DOHH2 (cell line): Measurements from ENCODE around the gene CT45A10.
"Not testable (repeated sequence)": the region's sequence is repeated elsewhere in the genome, so short reads cannot be mapped to it uniquely, and the experiment has no call there.

Experiments
- H3F3A ChIP-seq: fragments of 200-600 bp; sonication (generic), shearing (Covaris generic); 2 replicates; pipeline ENCODE4 v1.6.0; 2016; ENCODE audit warnings: antibody characterized with exemption, mild to moderate bottlenecking; ENCODE audit not compliant: control insufficient read depth, insufficient read depth
- H3K27ac ChIP-seq: fragments of 200-600 bp; sonication (generic); 2 replicates; pipeline ENCODE4 v1.5.1; 2014; ENCODE audit warnings: low read depth, mild to moderate bottlenecking, low read length, moderate library complexity
- H3K27me3 ChIP-seq: fragments of 200-600 bp; sonication (generic); 2 replicates; pipeline ENCODE4 v1.6.1; 2014; ENCODE audit warnings: mild to moderate bottlenecking, low read length, mixed read lengths; ENCODE audit not compliant: control insufficient read depth
- H3K36me3 ChIP-seq: fragments of 200-600 bp; sonication (generic); 2 replicates; pipeline ENCODE4 v1.6.1; 2014; ENCODE audit warnings: mild to moderate bottlenecking, low read length, moderate library complexity, mixed read lengths; ENCODE audit not compliant: control insufficient read depth
- H3K4me1 ChIP-seq: fragments of 200-600 bp; sonication (generic); 2 replicates; pipeline ENCODE4 v1.6.1; 2014; ENCODE audit warnings: mild to moderate bottlenecking, low read length, mixed read lengths; ENCODE audit not compliant: control insufficient read depth
- H3K4me2 ChIP-seq: fragments of 200-600 bp; sonication (generic); 2 replicates; pipeline ENCODE4 v1.6.0; 2014; ENCODE audit warnings: mild to moderate bottlenecking, low read length, moderate library complexity
- H3K4me3 ChIP-seq: fragments of 200-600 bp; sonication (generic); 2 replicates; pipeline ENCODE4 v1.5.1; 2014; ENCODE audit warnings: mild to moderate bottlenecking, low read length, mixed read lengths
- H3K79me2 ChIP-seq: fragments of 200-600 bp; sonication (generic); 2 replicates; pipeline ENCODE4 v1.6.1; 2014; ENCODE audit warnings: mild to moderate bottlenecking, low read length, mixed read lengths; ENCODE audit not compliant: control insufficient read depth
- H3K9me2 ChIP-seq: fragments of 200-600 bp; sonication (generic); replicated peaks from 2 replicates; pipeline ENCODE4 v1.6.1; 2014; ENCODE audit warnings: mild to moderate bottlenecking, low read length, mixed read lengths; ENCODE audit not compliant: control insufficient read depth
- H3K9me3 ChIP-seq: fragments of 200-600 bp; sonication (generic); 2 replicates; pipeline ENCODE4 v1.6.1; 2014; ENCODE audit warnings: antibody characterized with exemption, low read length, mixed read lengths; ENCODE audit not compliant: control insufficient read depth, insufficient read depth
- H4K20me1 ChIP-seq: fragments of 200-600 bp; sonication (generic); 2 replicates; pipeline ENCODE4 v1.6.0; 2014; ENCODE audit warnings: low read depth, mild to moderate bottlenecking, antibody characterized with exemption, low read length, moderate library complexity; ENCODE audit not compliant: control insufficient read depth, insufficient read depth
- EZH2phosphoT487 ChIP-seq: fragments of 200-600 bp; sonication (generic); IDR thresholded peaks from 2 replicates; pipeline ENCODE4 v1.6.1; 2017; ENCODE audit warnings: borderline replicate concordance, mild to moderate bottlenecking, antibody characterized with exemption, low read length, moderate library complexity, mixed read lengths
- TF ChIP-seq, protein P1 (sequence below): fragments of 200-600 bp; sonication (generic); IDR thresholded peaks from one replicate; pipeline ENCODE4 v1.5.1; 2014; ENCODE audit warnings: antibody characterized with exemption, mild to moderate bottlenecking, low read depth, low read length; ENCODE audit not compliant: poor library complexity, severe bottlenecking

Gene CT45A10

DNA sequence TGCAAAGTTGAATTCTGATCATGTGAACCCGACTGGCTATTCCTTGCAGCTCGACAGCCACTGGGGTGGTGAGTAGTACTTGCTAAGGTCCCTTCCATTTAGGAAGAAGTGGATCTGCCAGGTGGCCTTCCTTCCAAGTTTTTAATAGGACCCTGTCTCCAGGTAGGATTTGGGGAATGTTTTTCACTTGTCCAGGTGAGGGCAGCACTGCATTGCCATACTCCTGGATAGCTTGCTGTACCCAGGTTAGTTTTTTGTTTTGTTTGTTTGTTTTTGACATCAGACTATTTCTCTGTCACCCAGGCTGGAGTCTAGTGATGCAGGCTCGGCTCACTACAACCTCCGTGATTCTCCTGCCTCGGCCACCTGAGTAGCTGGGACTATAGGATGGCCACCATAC lies 30.1 kb upstream of the CT45A10 start:
- Histone ChIP-seq H3K4me2 (no peak overlapping the region), H3K4me1 (no peaks in the 10 kb centered on the region), H3K9me2 (no peaks in the 10 kb centered on the region)

GRCh38 chrX:135920516-135920915 lies 27.3 kb upstream of the CT45A10 start:
- not testable (repeated sequence) for H3K79me2 ChIP-seq, H3K36me3 ChIP-seq, H3K27me3 ChIP-seq, H4K20me1 ChIP-seq, H3K4me2 ChIP-seq, H3K9me2 ChIP-seq, H3K4me3 ChIP-seq, H3K27ac ChIP-seq, H3K9me3 ChIP-seq, H3K4me1 ChIP-seq, H3F3A ChIP-seq

More for the DNA sequence above, 30.1 kb upstream of the CT45A10 start:
- Histone ChIP-seq H4K20me1 (no peaks in the 10 kb centered on the region), H3K79me2 (no peaks in the 10 kb centered on the region), H3K4me3 (no peak overlapping the region), H3K9me3 (no peaks in the 10 kb centered on the region), H3K27me3 (no peaks in the 10 kb centered on the region), H3K27ac (no peak overlapping the region), H3F3A (no peaks in the 10 kb centered on the region), H3K36me3 (no peaks in the 10 kb centered on the region)
- TF ChIP-seq, protein P1, sequence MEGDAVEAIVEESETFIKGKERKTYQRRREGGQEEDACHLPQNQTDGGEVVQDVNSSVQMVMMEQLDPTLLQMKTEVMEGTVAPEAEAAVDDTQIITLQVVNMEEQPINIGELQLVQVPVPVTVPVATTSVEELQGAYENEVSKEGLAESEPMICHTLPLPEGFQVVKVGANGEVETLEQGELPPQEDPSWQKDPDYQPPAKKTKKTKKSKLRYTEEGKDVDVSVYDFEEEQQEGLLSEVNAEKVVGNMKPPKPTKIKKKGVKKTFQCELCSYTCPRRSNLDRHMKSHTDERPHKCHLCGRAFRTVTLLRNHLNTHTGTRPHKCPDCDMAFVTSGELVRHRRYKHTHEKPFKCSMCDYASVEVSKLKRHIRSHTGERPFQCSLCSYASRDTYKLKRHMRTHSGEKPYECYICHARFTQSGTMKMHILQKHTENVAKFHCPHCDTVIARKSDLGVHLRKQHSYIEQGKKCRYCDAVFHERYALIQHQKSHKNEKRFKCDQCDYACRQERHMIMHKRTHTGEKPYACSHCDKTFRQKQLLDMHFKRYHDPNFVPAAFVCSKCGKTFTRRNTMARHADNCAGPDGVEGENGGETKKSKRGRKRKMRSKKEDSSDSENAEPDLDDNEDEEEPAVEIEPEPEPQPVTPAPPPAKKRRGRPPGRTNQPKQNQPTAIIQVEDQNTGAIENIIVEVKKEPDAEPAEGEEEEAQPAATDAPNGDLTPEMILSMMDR, result no peak
- no peak for TF ChIP-seq EZH2phosphoT487

DNA sequence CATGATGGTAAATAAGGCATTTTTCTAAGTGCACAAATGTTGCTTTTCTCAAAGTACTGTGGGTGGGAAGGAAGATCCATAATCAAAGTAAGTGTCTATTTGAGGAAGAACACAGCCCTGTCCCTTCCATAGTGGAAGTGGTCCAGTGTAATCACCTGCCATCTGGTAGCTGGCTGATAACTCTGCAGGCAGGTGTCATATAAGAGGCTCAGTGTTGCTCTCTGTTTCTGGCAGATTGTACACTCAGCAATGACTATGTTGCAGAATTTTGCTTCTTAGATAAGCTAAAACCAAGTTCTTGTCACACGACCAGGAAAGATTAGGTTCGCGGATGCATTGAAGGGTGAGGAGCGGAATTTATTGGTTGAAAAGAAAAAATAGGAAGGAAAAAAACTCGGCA lies 21.2 kb upstream of the CT45A10 start:
- Histone ChIP-seq H4K20me1 (no peaks in the 10 kb centered on the region), H3K4me2 (no peak overlapping the region), H3K4me1 (no peaks in the 10 kb centered on the region), H3F3A (no peaks in the 10 kb centered on the region), H3K4me3 (no peak overlapping the region), H3K79me2 (no peaks in the 10 kb centered on the region), H3K36me3 (no peaks in the 10 kb centered on the region), H3K9me3 (no peaks in the 10 kb centered on the region), H3K27me3 (no peaks in the 10 kb centered on the region), H3K27ac (no peak overlapping the region), H3K9me2 (no peaks in the 10 kb centered on the region)
- TF ChIP-seq, protein P1, result no peak
- no peak for TF ChIP-seq EZH2phosphoT487

- Histone ChIP-seq H3K27ac (no peak overlapping the region), H3K9me3 (no peaks in the 10 kb centered on the region)
Measured at GRCh38 chrX:135910251-135910650, 17.0 kb upstream of the CT45A10 start.

More at GRCh38 chrX:135910251-135910650, 17.0 kb upstream of the CT45A10 start:
- no peaks in the 10 kb centered on the region for H3K9me2 ChIP-seq
- no peaks in the 10 kb centered on the region for H3F3A ChIP-seq
- TF ChIP-seq EZH2phosphoT487, result no peak
- TF ChIP-seq, protein P1, result no peak
- H3K27me3 ChIP-seq, result no peaks in the 10 kb centered on the region
- no peaks in the 10 kb centered on the region for H4K20me1 ChIP-seq
- no peaks in the 10 kb centered on the region for H3K36me3 ChIP-seq
- no peaks in the 10 kb centered on the region for H3K79me2 ChIP-seq
- H3K4me2 ChIP-seq, result no peak overlapping the region
- H3K4me3 ChIP-seq, result no peak overlapping the region
- H3K4me1 ChIP-seq, result no peaks in the 10 kb centered on the region
